Measurements from ENCODE around the gene CXCR5.
A peak's percentile ranks its signal among the peaks of the same experiment; 100 is the strongest.

DNA sequence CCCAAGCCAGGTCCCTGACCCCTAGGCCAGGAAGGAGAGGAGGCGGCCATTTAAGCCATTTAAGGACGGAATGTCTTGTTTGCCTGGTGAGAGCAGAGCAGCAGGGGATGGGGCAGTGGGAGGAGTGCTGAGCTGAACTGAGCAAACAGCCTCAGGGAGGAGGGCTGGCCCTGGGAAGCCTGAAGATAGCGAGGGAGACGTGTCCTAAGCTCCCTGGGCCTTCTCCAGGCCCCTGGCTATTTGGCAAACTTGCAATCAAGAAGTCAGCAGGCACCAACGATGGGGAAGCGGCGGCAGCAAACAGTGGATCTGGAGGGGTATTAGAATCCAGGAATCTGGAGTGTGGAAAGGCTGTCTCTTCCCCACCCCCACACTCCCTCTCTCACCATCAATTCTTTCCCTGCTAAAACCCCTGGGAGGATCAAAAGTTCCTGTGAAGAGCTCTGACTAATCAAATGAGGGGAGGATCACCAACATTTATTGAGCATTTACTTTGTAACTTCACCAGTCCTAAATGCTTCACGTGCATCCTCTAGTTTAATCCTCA, 33.2 kb downstream of the CXCR5 start:
- TF ChIP-seq, protein P1, sequence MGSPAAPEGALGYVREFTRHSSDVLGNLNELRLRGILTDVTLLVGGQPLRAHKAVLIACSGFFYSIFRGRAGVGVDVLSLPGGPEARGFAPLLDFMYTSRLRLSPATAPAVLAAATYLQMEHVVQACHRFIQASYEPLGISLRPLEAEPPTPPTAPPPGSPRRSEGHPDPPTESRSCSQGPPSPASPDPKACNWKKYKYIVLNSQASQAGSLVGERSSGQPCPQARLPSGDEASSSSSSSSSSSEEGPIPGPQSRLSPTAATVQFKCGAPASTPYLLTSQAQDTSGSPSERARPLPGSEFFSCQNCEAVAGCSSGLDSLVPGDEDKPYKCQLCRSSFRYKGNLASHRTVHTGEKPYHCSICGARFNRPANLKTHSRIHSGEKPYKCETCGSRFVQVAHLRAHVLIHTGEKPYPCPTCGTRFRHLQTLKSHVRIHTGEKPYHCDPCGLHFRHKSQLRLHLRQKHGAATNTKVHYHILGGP (tag by site-specific recombination; IDR thresholded peaks at IDR 0.05), result no peak
- no peak for TF ChIP-seq ZNF404 (tag by site-specific recombination; IDR thresholded peaks at IDR 0.05)
- no peak for TF ChIP-seq ZFP37 (tag by site-specific recombination; IDR thresholded peaks at IDR 0.05)
- TF ChIP-seq, protein P2, sequence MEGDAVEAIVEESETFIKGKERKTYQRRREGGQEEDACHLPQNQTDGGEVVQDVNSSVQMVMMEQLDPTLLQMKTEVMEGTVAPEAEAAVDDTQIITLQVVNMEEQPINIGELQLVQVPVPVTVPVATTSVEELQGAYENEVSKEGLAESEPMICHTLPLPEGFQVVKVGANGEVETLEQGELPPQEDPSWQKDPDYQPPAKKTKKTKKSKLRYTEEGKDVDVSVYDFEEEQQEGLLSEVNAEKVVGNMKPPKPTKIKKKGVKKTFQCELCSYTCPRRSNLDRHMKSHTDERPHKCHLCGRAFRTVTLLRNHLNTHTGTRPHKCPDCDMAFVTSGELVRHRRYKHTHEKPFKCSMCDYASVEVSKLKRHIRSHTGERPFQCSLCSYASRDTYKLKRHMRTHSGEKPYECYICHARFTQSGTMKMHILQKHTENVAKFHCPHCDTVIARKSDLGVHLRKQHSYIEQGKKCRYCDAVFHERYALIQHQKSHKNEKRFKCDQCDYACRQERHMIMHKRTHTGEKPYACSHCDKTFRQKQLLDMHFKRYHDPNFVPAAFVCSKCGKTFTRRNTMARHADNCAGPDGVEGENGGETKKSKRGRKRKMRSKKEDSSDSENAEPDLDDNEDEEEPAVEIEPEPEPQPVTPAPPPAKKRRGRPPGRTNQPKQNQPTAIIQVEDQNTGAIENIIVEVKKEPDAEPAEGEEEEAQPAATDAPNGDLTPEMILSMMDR (tag by site-specific recombination; IDR thresholded peaks at IDR 0.05), result no peak
- no peak for TF ChIP-seq ZNF138 (tag by site-specific recombination; IDR thresholded peaks at IDR 0.05; ENCODE audit: borderline replicate concordance)
- TF ChIP-seq ZBTB8A (tag by site-specific recombination; IDR thresholded peaks at IDR 0.05), result no peak
- TF ChIP-seq ZNF239 (tag by site-specific recombination; IDR thresholded peaks at IDR 0.05), result no peak
- TF ChIP-seq, protein P3, sequence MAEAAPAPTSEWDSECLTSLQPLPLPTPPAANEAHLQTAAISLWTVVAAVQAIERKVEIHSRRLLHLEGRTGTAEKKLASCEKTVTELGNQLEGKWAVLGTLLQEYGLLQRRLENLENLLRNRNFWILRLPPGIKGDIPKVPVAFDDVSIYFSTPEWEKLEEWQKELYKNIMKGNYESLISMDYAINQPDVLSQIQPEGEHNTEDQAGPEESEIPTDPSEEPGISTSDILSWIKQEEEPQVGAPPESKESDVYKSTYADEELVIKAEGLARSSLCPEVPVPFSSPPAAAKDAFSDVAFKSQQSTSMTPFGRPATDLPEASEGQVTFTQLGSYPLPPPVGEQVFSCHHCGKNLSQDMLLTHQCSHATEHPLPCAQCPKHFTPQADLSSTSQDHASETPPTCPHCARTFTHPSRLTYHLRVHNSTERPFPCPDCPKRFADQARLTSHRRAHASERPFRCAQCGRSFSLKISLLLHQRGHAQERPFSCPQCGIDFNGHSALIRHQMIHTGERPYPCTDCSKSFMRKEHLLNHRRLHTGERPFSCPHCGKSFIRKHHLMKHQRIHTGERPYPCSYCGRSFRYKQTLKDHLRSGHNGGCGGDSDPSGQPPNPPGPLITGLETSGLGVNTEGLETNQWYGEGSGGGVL (tag by site-specific recombination; IDR thresholded peaks at IDR 0.05), result peak; percentile 32; the same call in 1 of the 2 replicates
- TF ChIP-seq, protein P4, sequence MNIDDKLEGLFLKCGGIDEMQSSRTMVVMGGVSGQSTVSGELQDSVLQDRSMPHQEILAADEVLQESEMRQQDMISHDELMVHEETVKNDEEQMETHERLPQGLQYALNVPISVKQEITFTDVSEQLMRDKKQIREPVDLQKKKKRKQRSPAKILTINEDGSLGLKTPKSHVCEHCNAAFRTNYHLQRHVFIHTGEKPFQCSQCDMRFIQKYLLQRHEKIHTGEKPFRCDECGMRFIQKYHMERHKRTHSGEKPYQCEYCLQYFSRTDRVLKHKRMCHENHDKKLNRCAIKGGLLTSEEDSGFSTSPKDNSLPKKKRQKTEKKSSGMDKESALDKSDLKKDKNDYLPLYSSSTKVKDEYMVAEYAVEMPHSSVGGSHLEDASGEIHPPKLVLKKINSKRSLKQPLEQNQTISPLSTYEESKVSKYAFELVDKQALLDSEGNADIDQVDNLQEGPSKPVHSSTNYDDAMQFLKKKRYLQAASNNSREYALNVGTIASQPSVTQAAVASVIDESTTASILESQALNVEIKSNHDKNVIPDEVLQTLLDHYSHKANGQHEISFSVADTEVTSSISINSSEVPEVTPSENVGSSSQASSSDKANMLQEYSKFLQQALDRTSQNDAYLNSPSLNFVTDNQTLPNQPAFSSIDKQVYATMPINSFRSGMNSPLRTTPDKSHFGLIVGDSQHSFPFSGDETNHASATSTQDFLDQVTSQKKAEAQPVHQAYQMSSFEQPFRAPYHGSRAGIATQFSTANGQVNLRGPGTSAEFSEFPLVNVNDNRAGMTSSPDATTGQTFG (tag by site-specific recombination; IDR thresholded peaks at IDR 0.05; ENCODE audit: borderline replicate concordance), result no peak
- TF ChIP-seq YY1 (tag by site-specific recombination; IDR thresholded peaks at IDR 0.05), result no peak
- TF ChIP-seq BCL11B (tag by site-specific recombination; IDR thresholded peaks at IDR 0.05; ENCODE audit: low read depth), result no peak
